ENCODE data around the gene TPD52L1.

The TPD52L1 gene

DNA sequence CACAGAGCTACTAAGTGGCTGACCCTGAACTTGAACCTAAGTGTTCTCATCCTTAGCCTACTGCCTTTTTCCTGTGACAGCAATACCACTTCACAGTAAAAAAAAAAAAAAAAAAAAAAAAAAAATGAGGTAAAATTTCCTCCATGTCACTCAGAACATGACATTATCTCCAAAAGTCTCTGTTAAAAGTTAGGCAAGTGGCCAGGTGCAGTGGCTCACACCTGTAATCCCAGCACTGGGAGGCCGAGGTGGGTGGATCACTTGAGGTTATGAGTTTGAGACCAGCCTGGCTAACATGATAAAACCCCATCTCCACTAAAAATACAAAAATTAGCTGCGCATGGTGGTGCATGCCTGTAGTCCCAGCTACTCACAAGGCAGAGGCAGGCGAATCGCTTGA lies 159.4 kb downstream of the TPD52L1 start:
- DNase-seq = no peak
